GM18870 (cell line): ENCODE measurements around the gene AP5B1.

Experiments
- ATAC-seq: cut with Tn5 transposase; IDR thresholded peaks from one replicate; pipeline ENCODE4 v1.9.1; 2021; ENCODE audit warnings: moderate library complexity; ENCODE audit not compliant: unreplicated experiment

The AP5B1 gene

GRCh38 chr11:65780770-65781151, at the start of gene AP5B1:
TSS of gene AP5B1 (minus strand) at chr11:65780976. CDS start at chr11:65780591, 385 bp downstream.
- ATAC-seq = no peak

GRCh38 chr11:65829459-65829858, 48.7 kb upstream of the AP5B1 start:
- no peak for ATAC-seq

- ATAC-seq = no peak
Observed at GRCh38 chr11:65826984-65827735, 46.4 kb upstream of the AP5B1 start.

- ATAC-seq = no peak
Observed at GRCh38 chr11:65822776-65823528, 42.2 kb upstream of the AP5B1 start.

GRCh38 chr11:65821107-65821506, 40.3 kb upstream of the AP5B1 start:
- ATAC-seq = no peak

- ATAC-seq = peak; percentile 62
Observed at GRCh38 chr11:65817835-65818680, 37.3 kb upstream of the AP5B1 start.

GRCh38 chr11:65817312-65817834, 36.6 kb upstream of the AP5B1 start:
- no peak for ATAC-seq

- no peak for ATAC-seq
Observed at GRCh38 chr11:65816696-65817095, 35.9 kb upstream of the AP5B1 start.

- no peak for ATAC-seq
Observed at GRCh38 chr11:65814986-65815565, 34.3 kb upstream of the AP5B1 start.

- ATAC-seq = no peak
Observed at GRCh38 chr11:65814131-65814985, 33.6 kb upstream of the AP5B1 start.

- ATAC-seq = no peak
Observed at GRCh38 chr11:65811764-65812475, 31.1 kb upstream of the AP5B1 start.

- ATAC-seq = no peak
Observed at GRCh38 chr11:65810046-65810868, 29.5 kb upstream of the AP5B1 start.

GRCh38 chr11:65809496-65809895, 28.7 kb upstream of the AP5B1 start:
- ATAC-seq = no peak

- no peak for ATAC-seq
Observed at GRCh38 chr11:65808744-65809341, 28.1 kb upstream of the AP5B1 start.

GRCh38 chr11:65806979-65807378, 26.2 kb upstream of the AP5B1 start:
- ATAC-seq = no peak

GRCh38 chr11:65803797-65804492, 23.2 kb upstream of the AP5B1 start:
- ATAC-seq = no peak

- ATAC-seq = peak; percentile 67
Observed at GRCh38 chr11:65802841-65803240, 22.1 kb upstream of the AP5B1 start.
